HG03025 (cell line): ENCODE results near the gene ANKDD1A.

Experiments used
- ATAC-seq: cut with Tn5 transposase; IDR thresholded peaks from one replicate; pipeline ENCODE4 v1.9.1; 2021; ENCODE audit warnings: mild to moderate bottlenecking, moderate library complexity; ENCODE audit not compliant: unreplicated experiment, low FRiP score

The ANKDD1A gene

GRCh38 chr15:64951777-64952418 lies 40.2 kb downstream of the ANKDD1A start:
- ATAC-seq: no peak

GRCh38 chr15:64954395-64954794 lies 42.7 kb downstream of the ANKDD1A start:
- no peak for ATAC-seq

- no peak for ATAC-seq
Measured at GRCh38 chr15:64959128-64959527, 47.4 kb downstream of the ANKDD1A start.

- no peak for ATAC-seq
Measured at GRCh38 chr15:64960153-64960552, 48.5 kb downstream of the ANKDD1A start.

GRCh38 chr15:64961013-64961412 lies 49.3 kb downstream of the ANKDD1A start:
- no peak for ATAC-seq

- ATAC-seq: no peak
Measured at GRCh38 chr15:64969401-64969800, 57.7 kb downstream of the ANKDD1A start.

GRCh38 chr15:64970698-64971097 lies 59.0 kb downstream of the ANKDD1A start:
- ATAC-seq: no peak

- no peak for ATAC-seq
Measured at GRCh38 chr15:64975390-64975789, 63.7 kb downstream of the ANKDD1A start.

- no peak for ATAC-seq
Measured at GRCh38 chr15:64979252-64979710, 67.6 kb downstream of the ANKDD1A start.

- ATAC-seq: no peak
Measured at GRCh38 chr15:64981812-64982431, 70.2 kb downstream of the ANKDD1A start.

- no peak for ATAC-seq
Measured at GRCh38 chr15:64982472-64982871, 70.8 kb downstream of the ANKDD1A start.

GRCh38 chr15:64985366-64986033 lies 73.8 kb downstream of the ANKDD1A start:
- ATAC-seq: no peak

GRCh38 chr15:64987136-64987535 lies 75.4 kb downstream of the ANKDD1A start:
- ATAC-seq: no peak

- ATAC-seq: peak; percentile 96
Measured at GRCh38 chr15:64989416-64990167, 77.9 kb downstream of the ANKDD1A start, which contains the start of gene SPG21. TSS of gene SPG21 (minus strand) at chr15:64989914. CDS start at chr15:64983569, 6,345 bp downstream.

GRCh38 chr15:64990168-64990470 lies 78.4 kb downstream of the ANKDD1A start:
- no peak for ATAC-seq

- no peak for ATAC-seq
Measured at GRCh38 chr15:64991536-64992135, 79.9 kb downstream of the ANKDD1A start.

GRCh38 chr15:64993290-64993689 lies 81.6 kb downstream of the ANKDD1A start:
- no peak for ATAC-seq

- no peak for ATAC-seq
Measured at GRCh38 chr15:64997066-64997465, 85.4 kb downstream of the ANKDD1A start.

- ATAC-seq: no peak
Measured at GRCh38 chr15:64997745-64998375, 86.2 kb downstream of the ANKDD1A start.

- no peak for ATAC-seq
Measured at GRCh38 chr15:65004993-65005392, 93.3 kb downstream of the ANKDD1A start.
